GM12891 (cell line): ENCODE data around the gene SMIM44. TPM values are rescaled to one million over a fixed set of nuclear protein-coding genes. Genes with fewer than 3 reads are reported as not detected.
"Not testable (repeated sequence)": the region's sequence is repeated elsewhere in the genome, so short reads cannot be mapped to it uniquely, and the experiment has no call there.

Source experiments
- DNase-seq: peaks from one replicate; pipeline ENCODE4 v3.0.0; 2011; ENCODE audit warnings: low spot score; ENCODE audit not compliant: insufficient read length
- FAIRE-seq: peaks from 2 replicates; lab custom pipeline; 2011; peaks lifted over from hg19 to GRCh38; lab: Jason Lieb, UNC
- PAX5 ChIP-seq: IDR thresholded peaks from 2 replicates; pipeline ENCODE4 v1.6.1; 2011; ENCODE audit warnings: low read length, moderate library complexity, mild to moderate bottlenecking; ENCODE audit not compliant: insufficient read depth, severe bottlenecking
- POLR2A ChIP-seq: IDR thresholded peaks from 2 replicates; pipeline ENCODE4 v1.6.1; 2011; ENCODE audit warnings: low read depth, low read length, control low read depth
- POLR2AphosphoS5 ChIP-seq: IDR thresholded peaks from 2 replicates; pipeline ENCODE4 v1.6.1; 2011; ENCODE audit warnings: low read depth, low read length, control low read depth
- POU2F2 ChIP-seq: IDR thresholded peaks from 2 replicates; pipeline ENCODE4 v1.6.1; 2011; ENCODE audit warnings: low read depth, mild to moderate bottlenecking, control low read depth, low read length, moderate library complexity
- SPI1 ChIP-seq: IDR thresholded peaks from 2 replicates; pipeline ENCODE4 v1.6.1; 2011; ENCODE audit warnings: low read depth, low read length, control low read depth
- TAF1 ChIP-seq: IDR thresholded peaks from 2 replicates; pipeline ENCODE4 v1.6.1; 2011; ENCODE audit warnings: low read depth, low read length, control low read depth
- polyA plus RNA-seq: library from polyadenylated mRNA; unstranded; fragments of >200 nt; gene quantifications from one replicate; pipeline ENCODE4 v1.2.1, GENCODE V29; 2012; ENCODE audit warnings: low read depth, missing spikeins, inconsistent platforms; ENCODE audit not compliant: missing spikeins

SMIM44 gene
- polyA plus RNA-seq = not detected

GRCh38 chr19:3483226-3483628 is at the start of gene SMIM44:
Gene SMIM44 (minus strand): TSS chr19:3483441. CDS start chr19:3483403, 38 bp downstream.
- TF ChIP-seq POU2F2 (no peak), PAX5 (no peak), POLR2A (no peak), POLR2AphosphoS5 (no peak), TAF1 (no peak)
- DNase-seq (no peak), FAIRE-seq (no peak)

GRCh38 chr19:3533033-3533432 is 49.8 kb upstream of the SMIM44 start:
- FAIRE-seq = no peak
- DNase-seq = no peak
- no peak for TF ChIP-seq SPI1
- no peak for TF ChIP-seq POU2F2
- no peak for TF ChIP-seq POLR2A

GRCh38 chr19:3532154-3532786 is 49.0 kb upstream of the SMIM44 start:
- TF ChIP-seq POLR2A (no peak), POU2F2 (no peak), SPI1 (no peak), TAF1 (no peak), POLR2AphosphoS5 (no peak), PAX5 (no peak)
- DNase-seq = no peak
- FAIRE-seq = no peak

- FAIRE-seq = no peak
- DNase-seq = no peak
- TF ChIP-seq PAX5 (no peak), TAF1 (no peak), POLR2AphosphoS5 (no peak), SPI1 (no peak), POLR2A (no peak), POU2F2 (no peak)
These were observed 48.5 kb upstream of the SMIM44 start for GRCh38 chr19:3531716-3532115.

GRCh38 chr19:3530389-3530788 is 47.1 kb upstream of the SMIM44 start:
- TF ChIP-seq PAX5 (no peak), POLR2A (no peak), POU2F2 (no peak), TAF1 (no peak), SPI1 (no peak), POLR2AphosphoS5 (no peak)

GRCh38 chr19:3529299-3529698 is 46.1 kb upstream of the SMIM44 start:
- not testable (repeated sequence) for DNase-seq, FAIRE-seq

More at GRCh38 chr19:3530389-3530788, 47.1 kb upstream of the SMIM44 start:
- DNase-seq (no peak), FAIRE-seq (no peak)

- TF ChIP-seq POLR2AphosphoS5 = no peak
- no peak for TF ChIP-seq POLR2A
- no peak for TF ChIP-seq SPI1
- no peak for TF ChIP-seq POU2F2
- no peak for TF ChIP-seq TAF1
- no peak for TF ChIP-seq PAX5
- FAIRE-seq (no peak), DNase-seq (no peak)
These were observed 45.4 kb upstream of the SMIM44 start for GRCh38 chr19:3528539-3529211.

GRCh38 chr19:3528080-3528479 is 44.8 kb upstream of the SMIM44 start:
- TF ChIP-seq PAX5 (no peak), TAF1 (no peak), POU2F2 (no peak), POLR2AphosphoS5 (no peak), POLR2A (no peak), SPI1 (no peak)
- no peak for DNase-seq
- FAIRE-seq = no peak

GRCh38 chr19:3527238-3527910 is 44.1 kb upstream of the SMIM44 start:
- DNase-seq (no peak), FAIRE-seq (no peak)
- TF ChIP-seq SPI1 = no peak
- TF ChIP-seq POU2F2 = no peak
- no peak for TF ChIP-seq POLR2AphosphoS5
- TF ChIP-seq TAF1 = no peak
- no peak for TF ChIP-seq PAX5
- no peak for TF ChIP-seq POLR2A

GRCh38 chr19:3526507-3527237 is 43.4 kb upstream of the SMIM44 start:
- no peak for DNase-seq
- TF ChIP-seq PAX5 (no peak), POLR2AphosphoS5 (no peak), POLR2A (no peak), TAF1 (no peak), SPI1 (no peak), POU2F2 (no peak)
- FAIRE-seq = no peak
